Caco-2 (cell line): ENCODE measurements around the gene HLCS. TPM values are rescaled to one million over a fixed set of nuclear protein-coding genes. Genes with fewer than 3 reads are reported as not detected.

Experiments used
- BruUV-seq: library from RNA; stranded (reverse); fragments of 400-500 nt; replicated peaks from 2 replicates; lab custom pipeline; 2021; lab: Mats Ljungman, UMichigan
- CTCF ChIA-PET: fragments of 300-600 bp; sonication (Branson Sonifier 250); formaldehyde crosslinking; loops from one replicate; lab custom pipeline; 2022; ENCODE audit warnings: antibody characterized with exemption; lab: Charles Lee
- POLR2A ChIA-PET: fragments of 300-600 bp; sonication (Branson Sonifier 250); formaldehyde crosslinking; loops from one replicate; lab custom pipeline; 2022; ENCODE audit warnings: antibody characterized with exemption; lab: Charles Lee
- DNase-seq, 2 experiments: peaks; one replicate each; pipeline versions ENCODE4 v3.0.0 to v3.0.0-alpha.2; 2020 to 2022
- H3K27me3 ChIP-seq: replicated peaks from 2 replicates; pipeline ENCODE4 v1.6.0; 2011; ENCODE audit warnings: low read length; ENCODE audit not compliant: control insufficient read depth, insufficient read depth
- H3K36me3 ChIP-seq: 2 replicates; pipeline ENCODE4 v1.5.1; 2011; ENCODE audit warnings: low read length; ENCODE audit not compliant: control insufficient read depth, insufficient read depth
- H3K4me1 ChIP-seq: fragments of 250-450 bp; sonication (Bioruptor Pico); 2 replicates; pipeline ENCODE4 v1.5.1; 2020; ENCODE audit warnings: mild to moderate bottlenecking
- H3K4me3 ChIP-seq: 2 replicates; pipeline ENCODE4 v1.5.1; 2011; ENCODE audit warnings: low read depth, mild to moderate bottlenecking, control low read depth, low read length
- H3K9me3 ChIP-seq: fragments of 250-450 bp; sonication (Bioruptor Pico); 2 replicates; pipeline ENCODE4 v1.5.1; 2020; ENCODE audit warnings: mild to moderate bottlenecking, moderate library complexity
- H3K27ac Mint-ChIP-seq: one replicate; pipeline ENCODE4 v1.8.0; 2022; ENCODE audit warnings: mixed read lengths; ENCODE audit not compliant: unreplicated experiment
- H3K27me3 Mint-ChIP-seq: one replicate; pipeline ENCODE4 v1.8.0; 2022; ENCODE audit warnings: mixed read lengths; ENCODE audit not compliant: insufficient read depth, unreplicated experiment
- H3K36me3 Mint-ChIP-seq: one replicate; pipeline ENCODE4 v1.8.0; 2022; ENCODE audit warnings: mild to moderate bottlenecking, mixed read lengths; ENCODE audit not compliant: insufficient read depth, unreplicated experiment
- H3K4me1 Mint-ChIP-seq: one replicate; pipeline ENCODE4 v1.8.0; 2022; ENCODE audit warnings: low read depth, mixed read lengths; ENCODE audit not compliant: unreplicated experiment
- H3K4me3 Mint-ChIP-seq: one replicate; pipeline ENCODE4 v1.8.0; 2022; ENCODE audit warnings: mild to moderate bottlenecking, moderate library complexity, mixed read lengths; ENCODE audit not compliant: unreplicated experiment
- H3K9me3 Mint-ChIP-seq: one replicate; pipeline ENCODE4 v1.8.0; 2022; ENCODE audit warnings: mixed read lengths; ENCODE audit not compliant: unreplicated experiment
- CTCF ChIP-seq, 2 experiments: fragments of 200-600 bp in 1 of 2; IDR thresholded peaks; 1 replicate in 1 of 2; 2 replicates in 1 of 2; pipeline versions ENCODE4 v1.5.1 to v1.8.0; 2011 to 2022; ENCODE audit warnings: antibody characterized with exemption in 1 of 2, control low read depth in 1 of 2, inconsistent platforms in 1 of 2, low read depth in 1 of 2, low read length in 1 of 2, mild to moderate bottlenecking in 1 of 2, moderate library complexity in 1 of 2; ENCODE audit not compliant: insufficient read depth in 1 of 2, severe bottlenecking in 1 of 2, unreplicated experiment in 1 of 2
- intact Hi-C: fragments of 100-400 bp; cut with micrococcal nuclease; formaldehyde crosslinking; loops from one replicate; pipeline ENCODE4 v1.10.0; 2022; ENCODE audit not compliant: unreplicated experiment
- total RNA-seq: library from RNA; stranded (reverse); gene quantifications from 2 replicates; pipeline ENCODE4 v1.2.3, GENCODE V29; 2022

HLCS gene
- total RNA-seq, 1 experiment from 2014 or later = 26.2 TPM

GRCh38 chr21:36858320-36858957, 108.0 kb downstream of the HLCS start:
- Mint-ChIP-seq H3K27me3 (no peaks in the 10 kb centered on the region), H3K4me3 (no peak overlapping the region), H3K9me3 (no peaks in the 10 kb centered on the region), H3K36me3 (no peaks in the 10 kb centered on the region), H3K27ac (peak overlapping the region; percentile 66), H3K4me1 (peaks cover 25% of the 10 kb centered on the region)
- no peak for DNase-seq
- no peaks in the 10 kb centered on the region for H3K27me3 ChIP-seq
- no peaks in the 10 kb centered on the region for H3K36me3 ChIP-seq
- H3K9me3 ChIP-seq = no peaks in the 10 kb centered on the region
- H3K4me1 ChIP-seq = peaks cover 37% of the 10 kb centered on the region
- intact Hi-C loops = loop anchor here (10.0 kb wide), 1 partner anchor 194 kb away; no protein-coding TSS in a partner anchor
- BruUV-seq = no TSS peak
- no peak overlapping the region for H3K4me3 ChIP-seq
- TF ChIP-seq CTCF (IDR thresholded peaks at IDR 0.05; ENCODE audit: insufficient read depth in 1 of 2, low read depth in 1 of 2, low read length in 1 of 2, severe bottlenecking in 1 of 2, unreplicated experiment in 1 of 2) = no peak
- ChIA-PET POLR2A (interaction anchor here (0.7 kb wide), 1 partner anchor 465 kb away, joined by 3 read pairs; no protein-coding TSS in a partner anchor), CTCF (interaction anchor here (1.4 kb wide), 1 partner anchor 59 kb away, joined by 3 read pairs; no protein-coding TSS in a partner anchor)

- no peak for TF ChIP-seq CTCF (IDR thresholded peaks at IDR 0.05; ENCODE audit: insufficient read depth in 1 of 2, low read depth in 1 of 2, low read length in 1 of 2, severe bottlenecking in 1 of 2, unreplicated experiment in 1 of 2)
- Mint-ChIP-seq H3K36me3 (no peaks in the 10 kb centered on the region), H3K27me3 (no peaks in the 10 kb centered on the region), H3K9me3 (no peaks in the 10 kb centered on the region), H3K4me1 (peaks cover 12% of the 10 kb centered on the region), H3K4me3 (no peak overlapping the region), H3K27ac (no peak overlapping the region)
- H3K36me3 ChIP-seq = no peaks in the 10 kb centered on the region
- BruUV-seq = no TSS peak
- no peak overlapping the region for H3K4me3 ChIP-seq
- no peaks in the 10 kb centered on the region for H3K27me3 ChIP-seq
- CTCF ChIA-PET = no interaction called here
- no peaks in the 10 kb centered on the region for H3K9me3 ChIP-seq
- DNase-seq = no peak
- intact Hi-C loops = loop anchor here (10.0 kb wide), 1 partner anchor 192 kb away; no protein-coding TSS in a partner anchor
- POLR2A ChIA-PET = no interaction called here
- peaks cover 38% of the 10 kb centered on the region for H3K4me1 ChIP-seq
Measured at GRCh38 chr21:36856643-36857042, 109.8 kb downstream of the HLCS start.

GRCh38 chr21:36854391-36854790, 112.1 kb downstream of the HLCS start:
- TF ChIP-seq CTCF (IDR thresholded peaks at IDR 0.05; ENCODE audit: insufficient read depth in 1 of 2, low read depth in 1 of 2, low read length in 1 of 2, severe bottlenecking in 1 of 2, unreplicated experiment in 1 of 2) = peak; percentile 39 to 82
- H3K27me3 ChIP-seq = no peaks in the 10 kb centered on the region
- DNase-seq = peak in 1 of 2 experiments; percentile 66
- POLR2A ChIA-PET = no interaction called here
- intact Hi-C loops = loop anchor here (1.0 to 10.0 kb wide), 3 partner anchors 102 to 224 kb away; no protein-coding TSS in a partner anchor
- Mint-ChIP-seq H3K9me3 (no peaks in the 10 kb centered on the region), H3K4me3 (no peak overlapping the region), H3K27me3 (no peaks in the 10 kb centered on the region), H3K27ac (no peak overlapping the region), H3K36me3 (no peaks in the 10 kb centered on the region), H3K4me1 (peaks cover 7% of the 10 kb centered on the region)
- no peaks in the 10 kb centered on the region for H3K9me3 ChIP-seq
- H3K4me1 ChIP-seq = peaks cover 16% of the 10 kb centered on the region
- H3K4me3 ChIP-seq = no peak overlapping the region
- CTCF ChIA-PET = interaction anchor here (0.6 to 1.2 kb wide), 5 partner anchors 9 to 471 kb away, joined by 3 to 9 read pairs (median 5); no protein-coding TSS in a partner anchor
- H3K36me3 ChIP-seq = no peaks in the 10 kb centered on the region
- BruUV-seq = no TSS peak
